HG02885 (cell line): Measurements from ENCODE around the gene ZKSCAN8.

Experiments used
- ATAC-seq: cut with Tn5 transposase; IDR thresholded peaks from one replicate; pipeline ENCODE4 v1.9.1; 2021; ENCODE audit warnings: mild to moderate bottlenecking; ENCODE audit not compliant: unreplicated experiment, poor library complexity

The ZKSCAN8 gene

DNA sequence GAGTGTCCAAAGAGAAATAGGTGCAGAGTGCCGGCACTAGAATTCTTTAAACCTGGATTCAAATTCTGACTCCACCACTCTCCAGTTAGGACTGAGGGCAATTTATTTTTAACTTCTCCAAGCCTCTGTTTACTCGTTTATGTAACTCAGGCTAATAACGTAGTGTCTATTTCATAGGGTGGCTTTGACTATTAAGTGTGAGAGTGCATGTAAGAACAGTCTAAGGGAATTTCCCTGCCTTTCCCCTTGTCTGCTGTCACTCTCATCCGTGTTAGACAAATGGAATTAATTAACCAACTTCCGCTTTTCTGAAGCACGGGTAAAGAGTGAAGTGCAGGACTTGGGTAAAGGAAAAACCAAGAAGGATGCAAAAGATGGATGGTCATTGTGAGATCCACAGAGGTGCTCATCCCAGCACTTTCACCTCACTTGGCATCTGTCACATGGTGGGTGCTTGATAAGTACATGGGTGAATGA is 4.1 kb upstream of the ZKSCAN8 start:
- ATAC-seq, result peak; percentile 24

GRCh38 chr6:28139860-28140543 is 1.7 kb upstream of the ZKSCAN8 start:
- no peak for ATAC-seq

GRCh38 chr6:28140616-28141015 is 1.1 kb upstream of the ZKSCAN8 start:
- ATAC-seq, result no peak

GRCh38 chr6:28142446-28142845 is 763 bp downstream of the ZKSCAN8 start:
- no peak for ATAC-seq

DNA sequence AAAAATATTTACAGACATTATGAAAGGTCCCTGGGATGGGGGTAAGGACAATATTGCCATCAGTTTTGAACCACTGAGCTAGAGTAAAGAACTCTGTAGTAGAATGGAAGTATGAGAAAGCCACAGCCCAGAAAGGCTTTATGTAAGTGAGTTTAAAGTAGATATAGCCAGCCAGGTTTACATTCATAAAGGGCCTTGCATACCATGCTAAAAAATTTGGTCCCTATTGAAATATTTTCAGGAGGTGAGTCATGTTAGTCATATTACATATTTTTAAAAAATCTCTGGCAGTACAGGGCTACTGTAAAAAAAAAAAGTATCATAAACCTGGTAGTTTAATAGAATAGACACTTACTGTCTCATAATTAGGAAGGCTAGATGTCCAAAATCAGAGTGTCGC is 3.5 kb downstream of the ZKSCAN8 start:
- no peak for ATAC-seq

DNA sequence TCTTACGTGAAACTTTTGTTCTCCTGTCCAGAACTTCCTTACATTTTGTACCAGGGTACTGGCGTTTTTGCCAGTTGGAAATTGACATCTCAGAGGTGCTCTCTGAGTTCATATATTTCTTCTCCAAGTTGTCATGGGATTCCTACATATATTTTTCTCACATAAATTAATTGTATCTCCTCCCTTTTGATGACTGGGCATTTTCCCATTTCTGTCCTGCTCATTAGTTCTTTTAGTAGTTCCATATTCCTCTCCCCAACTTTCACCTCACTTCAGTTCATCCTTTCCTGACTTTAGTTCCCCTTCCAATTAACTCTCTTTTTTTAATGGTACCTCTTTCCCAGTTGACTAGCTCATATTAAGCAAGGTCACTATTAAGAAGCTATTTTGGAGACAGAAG is 10.8 kb downstream of the ZKSCAN8 start:
- ATAC-seq, result no peak

- no peak for ATAC-seq
Measured at GRCh38 chr6:28153546-28153945, 11.9 kb downstream of the ZKSCAN8 start.

GRCh38 chr6:28154357-28154756 is 12.7 kb downstream of the ZKSCAN8 start:
- ATAC-seq, result no peak

DNA sequence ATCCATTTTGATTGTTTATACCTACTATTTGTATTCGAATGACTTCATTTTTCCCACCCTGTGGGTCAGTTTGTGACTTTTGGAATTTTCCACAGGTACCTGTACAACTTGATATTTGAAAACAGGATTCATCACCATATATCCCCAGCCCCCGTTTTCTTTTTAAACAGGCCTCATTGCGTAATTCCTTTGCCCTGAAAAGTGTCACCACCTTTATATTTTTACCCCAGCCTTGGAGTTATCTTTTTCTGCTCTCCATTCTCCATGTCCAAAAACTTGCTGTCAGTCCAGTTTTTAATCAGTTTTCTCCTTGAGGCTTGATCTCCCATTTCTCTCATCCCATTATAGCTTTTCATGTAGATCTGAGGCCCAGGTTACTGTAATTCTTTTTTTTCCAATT is 16.6 kb downstream of the ZKSCAN8 start:
- no peak for ATAC-seq

DNA sequence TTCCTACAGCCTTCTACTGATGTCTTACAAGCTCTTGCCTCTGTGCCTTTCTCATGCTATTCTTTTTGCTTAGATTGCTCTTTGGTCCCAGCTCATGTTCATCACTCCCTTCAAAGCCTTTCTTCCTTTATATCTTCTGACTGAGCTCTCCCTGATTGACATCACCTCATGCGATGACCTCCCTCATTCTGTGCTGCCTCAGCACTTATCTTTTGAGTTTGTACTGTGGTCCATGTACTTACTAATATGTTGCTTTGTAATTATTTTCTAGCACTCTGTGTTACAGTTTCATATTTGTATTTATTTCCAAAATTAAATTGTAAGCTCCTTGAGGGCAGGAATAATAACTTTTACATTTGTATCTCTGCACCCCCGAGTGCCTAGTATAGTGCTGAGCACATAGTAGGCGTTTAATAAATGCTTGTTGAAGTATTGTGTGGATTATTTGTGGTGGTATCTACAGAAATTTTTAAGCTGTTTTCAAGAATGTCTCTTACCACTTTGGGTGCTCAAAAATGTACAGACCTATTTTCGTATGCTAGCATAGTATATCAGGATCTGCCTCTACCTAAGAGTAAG is 17.4 kb downstream of the ZKSCAN8 start:
- ATAC-seq, result no peak

DNA sequence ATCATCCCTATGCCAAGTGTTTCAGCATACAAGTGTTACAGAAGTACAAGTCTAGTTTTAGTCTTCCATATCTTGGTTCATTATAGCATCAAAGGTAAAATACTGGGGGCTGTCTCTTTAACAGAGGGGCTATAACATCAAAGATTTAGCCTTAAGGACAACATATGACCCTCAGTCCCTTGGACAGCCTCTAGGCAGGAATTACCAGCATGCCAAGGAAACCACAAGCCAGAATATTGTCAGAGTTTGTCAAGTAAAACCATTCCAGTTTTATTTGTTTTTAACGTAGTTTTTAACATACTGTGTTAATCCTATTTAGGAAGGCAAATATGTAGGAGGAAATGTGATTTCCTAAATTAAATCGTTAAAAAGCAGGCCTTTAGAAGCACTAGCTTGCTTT is 18.6 kb downstream of the ZKSCAN8 start:
- no peak for ATAC-seq

- peak; percentile 93 for ATAC-seq
Measured at GRCh38 chr6:28161410-28162079, 19.9 kb downstream of the ZKSCAN8 start.

DNA sequence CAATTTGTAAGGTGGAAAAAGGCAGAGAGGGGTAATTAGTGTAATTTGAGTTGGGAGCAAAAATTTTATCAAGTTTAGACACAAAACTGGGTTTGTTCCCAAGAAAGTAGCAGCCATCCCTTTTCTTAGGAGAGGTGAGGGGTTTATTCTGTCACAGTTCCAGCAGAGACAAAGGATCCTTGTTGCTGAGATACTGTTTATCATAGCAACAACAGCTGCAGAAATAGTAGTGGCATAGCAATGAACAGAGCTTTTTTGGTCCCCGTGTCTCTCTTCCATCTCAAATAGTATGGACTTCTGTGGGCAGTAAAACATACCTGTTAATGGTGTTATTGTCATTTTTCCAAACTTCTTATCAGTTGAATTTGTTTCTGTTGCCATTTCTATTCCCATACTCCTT is 23.9 kb downstream of the ZKSCAN8 start:
- ATAC-seq, result no peak

DNA sequence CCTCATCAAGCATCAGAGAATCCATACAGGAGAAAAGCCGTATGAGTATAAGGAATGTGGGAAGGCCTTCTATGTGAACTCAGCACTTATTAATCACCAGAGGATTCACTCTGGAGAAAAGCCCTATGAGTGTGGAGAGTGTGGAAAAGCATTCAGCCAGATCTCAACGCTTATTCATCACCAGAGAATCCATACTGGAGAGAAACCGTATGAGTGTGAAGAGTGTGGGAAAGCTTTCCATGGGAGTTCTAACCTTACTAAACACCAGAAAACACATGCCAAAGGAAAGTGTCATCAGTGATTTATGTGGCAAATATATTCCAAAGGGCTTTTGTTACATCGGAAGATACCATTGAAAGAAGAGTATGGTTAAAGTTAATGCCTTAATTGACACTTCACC is 25.4 kb downstream of the ZKSCAN8 start:
- no peak for ATAC-seq

DNA sequence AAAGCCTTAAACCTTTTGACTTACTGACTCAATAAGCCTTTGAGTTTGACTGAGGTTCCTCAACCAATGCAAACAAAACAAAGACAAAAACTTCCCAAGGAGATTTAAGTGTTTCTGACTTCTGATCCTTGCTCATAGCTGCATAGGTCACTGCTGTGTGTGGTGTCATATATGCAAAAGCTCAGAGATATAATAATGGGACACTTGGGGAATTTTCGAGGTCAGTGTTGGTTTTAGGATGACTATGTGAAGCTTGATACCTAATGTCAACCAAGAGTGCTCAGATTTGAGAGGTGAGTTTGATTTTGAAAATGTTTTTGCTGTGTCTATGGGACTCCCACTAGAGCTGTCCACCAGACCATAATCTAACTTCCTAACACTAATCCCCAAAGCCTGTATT is 26.2 kb downstream of the ZKSCAN8 start:
- no peak for ATAC-seq

DNA sequence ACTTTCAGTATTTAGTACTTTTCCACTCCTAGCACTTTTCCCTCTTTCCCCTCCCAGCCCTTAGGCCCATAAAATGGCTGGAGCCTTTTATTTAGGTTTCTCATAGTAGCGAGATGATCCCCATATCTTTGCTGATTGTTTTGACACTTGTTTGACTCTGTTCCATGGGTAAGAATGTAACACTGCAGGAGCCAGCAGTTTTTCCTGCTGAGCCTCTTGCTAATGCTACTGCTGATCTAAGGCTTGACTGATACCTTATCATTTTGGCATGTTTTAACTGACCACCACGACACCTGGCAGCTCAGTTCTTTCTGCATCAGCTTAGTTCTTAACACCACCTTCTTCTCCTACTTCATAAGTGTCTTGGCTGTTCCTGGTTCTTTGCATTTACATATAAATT is 29.6 kb downstream of the ZKSCAN8 start:
- ATAC-seq, result no peak

DNA sequence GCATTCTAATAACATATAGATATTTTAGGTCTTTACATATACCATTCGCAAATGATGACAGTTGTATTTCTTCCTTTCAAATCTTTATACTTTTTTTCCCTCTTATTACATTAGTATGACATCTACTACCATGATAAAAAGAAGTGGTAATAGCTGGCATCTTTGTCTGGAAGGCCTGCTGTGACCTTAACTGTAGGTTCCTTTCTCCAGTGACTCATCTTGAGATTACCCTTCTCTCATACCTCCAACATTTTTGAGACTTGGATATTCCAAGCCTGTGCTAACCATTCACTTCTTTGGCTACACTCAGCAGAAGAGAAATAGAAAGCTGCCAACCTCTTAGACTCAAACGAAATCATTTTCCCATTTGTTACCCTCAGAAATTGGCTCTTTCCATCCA is 30.3 kb downstream of the ZKSCAN8 start:
- ATAC-seq, result no peak

DNA sequence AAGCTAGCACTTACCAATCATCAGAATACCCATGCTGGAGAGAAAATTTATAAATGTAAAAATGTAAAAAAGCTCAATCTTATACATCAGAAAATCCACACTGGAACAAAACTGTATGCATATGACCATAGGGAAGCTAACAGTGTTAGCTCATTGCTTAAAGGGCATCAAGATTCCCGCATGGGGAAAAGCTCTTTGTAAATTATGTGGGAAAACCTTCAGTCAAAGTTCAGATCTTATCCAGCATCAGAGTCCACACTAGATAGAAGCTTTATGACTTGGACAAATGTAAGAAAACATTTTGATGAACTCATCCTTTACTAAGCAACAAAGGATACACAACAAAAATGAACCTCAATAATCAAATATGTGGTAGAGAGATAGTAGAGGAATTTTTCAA is 34.7 kb downstream of the ZKSCAN8 start:
- no peak for ATAC-seq

GRCh38 chr6:28182255-28182654 is 40.6 kb downstream of the ZKSCAN8 start:
- no peak for ATAC-seq

DNA sequence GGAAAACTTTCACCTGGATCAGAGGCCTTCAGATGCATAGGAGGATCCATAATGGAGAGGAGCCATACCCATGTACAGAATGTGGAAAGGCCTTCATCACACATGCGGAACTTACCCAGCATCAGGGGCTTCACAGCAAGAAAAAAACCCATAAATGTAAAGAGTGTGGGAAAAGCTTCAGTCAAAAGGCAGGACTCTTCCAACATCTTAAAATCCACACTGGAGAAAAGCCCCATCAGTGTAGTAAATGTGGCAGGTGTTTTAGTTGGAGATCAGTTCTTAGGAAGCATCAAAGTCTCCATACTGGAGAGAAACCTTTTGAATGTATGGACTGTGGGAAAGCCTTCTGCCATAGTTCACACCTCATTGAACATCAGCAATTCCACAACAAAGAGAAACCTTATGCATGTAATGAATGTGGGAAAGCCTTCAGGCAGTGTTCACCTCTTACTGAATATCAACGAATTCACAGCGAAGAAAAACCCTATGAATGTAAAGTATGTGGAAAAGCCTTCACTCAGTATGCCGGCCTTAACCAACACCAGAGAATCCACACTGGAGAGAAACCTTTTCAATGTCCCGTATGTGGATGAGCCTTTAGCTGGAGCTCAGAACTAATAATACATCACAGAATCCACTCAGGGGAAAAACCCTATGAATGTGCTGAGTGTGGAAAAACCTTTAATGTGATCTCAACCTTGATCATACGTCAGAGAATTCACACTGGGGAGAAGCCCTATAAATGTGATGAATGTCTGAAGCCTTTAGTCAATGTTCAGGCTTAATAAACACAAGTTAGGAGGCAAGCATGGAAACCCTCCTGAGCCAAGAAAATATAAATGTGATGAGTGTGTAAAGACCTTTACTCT is 46.7 kb downstream of the ZKSCAN8 start:
- no peak for ATAC-seq

DNA sequence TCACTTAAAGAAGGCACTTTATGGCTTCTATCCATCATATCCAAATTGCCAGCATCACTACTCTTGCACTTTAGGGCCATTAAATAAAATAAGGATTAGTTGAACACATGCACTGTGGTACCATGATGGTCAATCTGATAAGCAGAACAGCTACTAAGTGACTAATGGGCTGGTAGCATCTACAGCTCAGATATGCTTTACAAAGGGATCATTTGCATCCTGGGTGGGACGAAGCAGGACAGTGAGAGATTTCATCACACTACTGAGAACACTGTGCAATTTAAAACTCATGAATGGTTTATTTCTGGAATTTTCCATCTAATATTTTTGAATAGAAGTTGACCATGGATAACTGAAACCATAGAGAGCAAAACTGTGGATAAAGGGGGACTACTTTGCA is 58.3 kb downstream of the ZKSCAN8 start:
- no peak for ATAC-seq
